ENCODE data around the gene PTPRN2.

- TF ChIP-seq CTCF (IDR thresholded peaks at IDR 0.05) = no peak
- TF ChIP-seq EP300 (IDR thresholded peaks at IDR 0.05) = no peak
- no peak for TF ChIP-seq POLR2AphosphoS5 (IDR thresholded peaks at IDR 0.05)
These were observed 459.1 kb downstream of the PTPRN2 start for GRCh38 chr7:158128572-158128971.
